Lower lobe of right lung (tissue), 2 donors: ENCODE measurements around the gene CTSW. TPM values are rescaled to one million over a fixed set of nuclear protein-coding genes. Genes with fewer than 3 reads are reported as not detected.

ENCODE experiments used
- ATAC-seq, 2 donors: fragments of 200-7000 bp; cut with Tn5 transposase; one replicate each; pipeline ENCODE4 v1.9.1; 2020 to 2022; ENCODE audit warnings: mild to moderate bottlenecking in 2 of 2, moderate library complexity in 2 of 2
- DNase-seq: peaks from one replicate; pipeline ENCODE4 v3.0.0-alpha.2; 2020
- H3K27ac ChIP-seq: fragments of 200-600 bp; one replicate; pipeline ENCODE4 v1.8.0; 2022
- H3K27me3 ChIP-seq: fragments of 200-600 bp; one replicate; pipeline ENCODE4 v1.8.0; 2022; ENCODE audit warnings: low read depth
- H3K36me3 ChIP-seq: fragments of 200-600 bp; one replicate; pipeline ENCODE4 v1.8.0; 2022; ENCODE audit warnings: mild to moderate bottlenecking
- H3K4me1 ChIP-seq: fragments of 200-600 bp; one replicate; pipeline ENCODE4 v1.8.0; 2022
- H3K4me3 ChIP-seq: fragments of 200-600 bp; one replicate; pipeline ENCODE4 v1.8.0; 2022; ENCODE audit warnings: mild to moderate bottlenecking
- H3K9me3 ChIP-seq: fragments of 200-600 bp; one replicate; pipeline ENCODE4 v1.8.0; 2022
- CTCF ChIP-seq: fragments of 200-600 bp; IDR thresholded peaks from one replicate; pipeline ENCODE4 v1.8.0; 2022; ENCODE audit warnings: antibody characterized with exemption, mild to moderate bottlenecking
- intact Hi-C: fragments of 100-400 bp; cut with DNase I; formaldehyde crosslinking; loops from one replicate; pipeline ENCODE4 v1.11.0; 2022
- total RNA-seq: library from RNA; stranded (reverse); fragmentation: NEBNext Ultra II Directional; extraction: Animal tissue kit (Norgen Biotek cat#: 25700); gene quantifications from one replicate; pipeline ENCODE4 v1.2.1, GENCODE V29; 2021
- donor health status: DM: no; HTN: yes; CAD: no; lungs with severe emphysema.

The CTSW gene
- total RNA-seq, 1 donor from 2014 or later, result 20.6 TPM

DNA sequence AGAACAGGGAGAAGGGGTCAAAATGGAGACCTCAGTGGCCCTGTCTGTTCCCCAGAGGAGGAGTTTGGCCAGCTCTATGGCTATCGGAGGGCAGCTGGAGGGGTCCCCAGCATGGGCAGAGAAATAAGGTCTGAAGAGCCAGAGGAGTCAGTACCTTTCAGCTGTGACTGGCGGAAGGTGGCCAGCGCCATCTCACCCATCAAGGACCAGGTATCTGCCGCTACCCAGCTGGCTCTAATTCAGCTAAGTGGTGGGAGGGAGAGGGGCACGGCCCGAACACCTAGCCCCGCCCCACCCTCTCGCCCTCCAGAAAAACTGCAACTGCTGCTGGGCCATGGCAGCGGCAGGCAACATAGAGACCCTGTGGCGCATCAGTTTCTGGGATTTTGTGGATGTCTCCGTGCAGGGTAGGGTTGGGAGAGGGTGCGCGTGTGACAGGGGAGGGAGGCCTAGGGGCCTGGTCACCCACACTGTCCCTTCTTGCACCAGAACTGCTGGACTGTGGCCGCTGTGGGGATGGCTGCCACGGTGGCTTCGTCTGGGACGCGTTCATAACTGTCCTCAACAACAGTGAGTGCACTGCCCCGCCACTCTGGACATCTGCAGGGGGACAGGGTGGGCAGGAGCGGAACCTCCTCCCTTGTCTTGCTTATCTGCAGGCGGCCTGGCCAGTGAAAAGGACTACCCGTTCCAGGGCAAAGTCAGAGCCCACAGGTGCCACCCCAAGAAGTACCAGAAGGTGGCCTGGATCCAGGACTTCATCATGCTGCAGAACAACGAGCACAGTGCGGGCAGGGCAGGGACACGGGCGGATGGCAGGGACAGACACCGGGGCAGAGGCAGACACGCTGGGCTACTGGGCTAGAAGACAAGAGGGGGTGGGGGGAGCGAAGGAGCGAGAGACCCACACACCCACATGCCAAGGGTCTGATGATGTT, 2.8 kb downstream of the CTSW start:
- no peak overlapping the region for H3K27ac ChIP-seq
- peaks cover 11% of the 10 kb centered on the region for H3K4me1 ChIP-seq
- H3K9me3 ChIP-seq, result no peaks in the 10 kb centered on the region
- peak; percentile 43 for DNase-seq
- peaks cover 43% of the 10 kb centered on the region for H3K36me3 ChIP-seq
- intact Hi-C loops, result loop anchor here (10.0 kb wide), 1 partner anchor 102 kb away; no protein-coding TSS in a partner anchor
- ATAC-seq, result no peak
- no peak overlapping the region for H3K4me3 ChIP-seq
- H3K27me3 ChIP-seq, result no peaks in the 10 kb centered on the region
- TF ChIP-seq CTCF, result no peak

DNA sequence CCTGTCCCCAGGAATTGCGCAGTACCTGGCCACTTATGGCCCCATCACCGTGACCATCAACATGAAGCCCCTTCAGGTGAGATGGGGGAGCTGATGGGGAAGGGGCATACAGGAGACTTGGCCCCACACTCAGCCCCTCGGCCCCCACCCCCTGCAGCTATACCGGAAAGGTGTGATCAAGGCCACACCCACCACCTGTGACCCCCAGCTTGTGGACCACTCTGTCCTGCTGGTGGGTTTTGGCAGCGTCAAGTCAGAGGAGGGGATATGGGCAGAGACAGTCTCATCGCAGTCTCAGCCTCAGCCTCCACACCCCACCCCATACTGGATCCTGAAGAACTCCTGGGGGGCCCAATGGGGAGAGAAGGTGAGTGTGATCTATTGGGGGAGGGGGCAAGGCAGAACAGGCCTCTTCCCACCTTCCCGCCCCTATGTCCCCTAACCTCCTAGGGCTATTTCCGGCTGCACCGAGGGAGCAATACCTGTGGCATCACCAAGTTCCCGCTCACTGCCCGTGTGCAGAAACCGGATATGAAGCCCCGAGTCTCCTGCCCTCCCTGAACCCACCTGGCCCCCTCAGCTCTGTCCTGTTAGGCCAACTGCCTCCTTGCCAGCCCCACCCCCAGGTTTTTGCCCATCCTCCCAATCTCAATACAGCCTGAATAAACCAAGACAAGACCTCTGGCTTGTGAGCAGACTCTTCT, 3.6 kb downstream of the CTSW start:
- H3K27ac ChIP-seq, result no peak overlapping the region
- peaks cover 17% of the 10 kb centered on the region for H3K4me1 ChIP-seq
- no peaks in the 10 kb centered on the region for H3K27me3 ChIP-seq
- intact Hi-C loops, result loop anchor here (10.0 kb wide), 1 partner anchor 102 kb away; no protein-coding TSS in a partner anchor
- no peak for TF ChIP-seq CTCF
- ATAC-seq, result no peak
- H3K9me3 ChIP-seq, result no peaks in the 10 kb centered on the region
- DNase-seq, result peak; percentile 37
- H3K4me3 ChIP-seq, result no peak overlapping the region
- H3K36me3 ChIP-seq, result peaks cover 44% of the 10 kb centered on the region

- Histone ChIP-seq H3K27ac (no peak overlapping the region), H3K9me3 (no peaks in the 10 kb centered on the region), H3K4me1 (peaks cover 21% of the 10 kb centered on the region), H3K27me3 (no peaks in the 10 kb centered on the region), H3K4me3 (no peak overlapping the region), H3K36me3 (peaks cover 44% of the 10 kb centered on the region)
- DNase-seq (peak; percentile 44), ATAC-seq (no peak)
- intact Hi-C loops, result loop anchor here (10.0 kb wide), 1 partner anchor 101 kb away; no protein-coding TSS in a partner anchor
- no peak for TF ChIP-seq CTCF
These were observed 4.4 kb downstream of the CTSW start for GRCh38 chr11:65883786-65884715.

DNA sequence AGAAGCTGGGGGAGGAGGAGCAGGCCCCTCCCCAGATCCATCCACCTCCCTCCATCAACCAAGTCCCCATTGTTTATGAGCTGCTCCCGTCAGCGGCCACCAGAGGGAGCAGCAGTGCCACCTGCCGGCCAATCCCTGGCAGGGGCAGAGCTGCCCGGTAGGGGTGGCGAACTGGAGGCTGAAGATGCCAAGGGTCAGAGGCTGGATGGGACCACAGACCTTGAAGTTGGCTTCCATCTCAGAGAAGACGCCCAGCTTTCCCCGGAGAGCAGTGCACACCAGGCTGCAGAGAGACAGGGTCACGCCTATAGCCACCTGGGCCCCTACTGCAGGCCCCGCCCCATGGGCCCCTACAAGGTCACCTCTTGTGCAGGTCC, 5.1 kb downstream of the CTSW start:
- no peaks in the 10 kb centered on the region for H3K9me3 ChIP-seq
- H3K36me3 ChIP-seq, result peaks cover 44% of the 10 kb centered on the region
- no peak overlapping the region for H3K27ac ChIP-seq
- ATAC-seq, result peak; percentile 44 to 55
- H3K4me1 ChIP-seq, result peaks cover 28% of the 10 kb centered on the region
- H3K27me3 ChIP-seq, result no peaks in the 10 kb centered on the region
- TF ChIP-seq CTCF, result peak; percentile 99
- no peak overlapping the region for H3K4me3 ChIP-seq
- intact Hi-C loops, result loop anchor here (10.0 kb wide), 1 partner anchor 100 kb away; no protein-coding TSS in a partner anchor
- DNase-seq, result peak; percentile 85

DNA sequence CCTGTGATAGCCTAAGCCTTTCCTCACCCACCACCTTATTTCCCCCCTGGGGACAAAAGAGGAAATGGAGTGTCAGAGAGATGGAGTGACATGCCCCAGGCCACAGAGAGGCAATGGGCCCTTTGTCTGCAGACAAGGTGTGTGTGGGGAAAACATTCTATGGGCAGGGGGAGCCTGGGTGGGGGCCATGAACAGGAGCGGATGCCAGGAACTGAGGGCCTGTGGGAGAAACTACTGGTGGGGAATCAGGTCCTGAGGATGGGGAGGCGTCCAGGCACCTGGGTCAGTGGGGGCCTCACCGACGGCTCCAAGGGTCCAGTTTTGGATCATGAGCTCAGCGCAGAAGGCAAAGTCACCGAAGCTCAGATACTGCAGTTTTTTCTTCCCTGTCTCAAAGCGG, 5.6 kb downstream of the CTSW start:
- ATAC-seq (no peak), DNase-seq (peak; percentile 40)
- Histone ChIP-seq H3K36me3 (peaks cover 44% of the 10 kb centered on the region), H3K27ac (no peak overlapping the region), H3K4me1 (peaks cover 33% of the 10 kb centered on the region), H3K4me3 (no peak overlapping the region), H3K27me3 (no peaks in the 10 kb centered on the region), H3K9me3 (no peaks in the 10 kb centered on the region)
- no peak for TF ChIP-seq CTCF
- intact Hi-C loops, result loop anchor here (10.0 kb wide), 1 partner anchor 100 kb away; no protein-coding TSS in a partner anchor
